HG02981 (cell line): ENCODE data around the gene MACF1.
"Not testable (repeated sequence)": the region's sequence is repeated elsewhere in the genome, so short reads cannot be mapped to it uniquely, and the experiment has no call there.

Source experiments
- ATAC-seq: cut with Tn5 transposase; IDR thresholded peaks from one replicate; pipeline ENCODE4 v1.9.1; 2021; ENCODE audit warnings: mild to moderate bottlenecking, moderate library complexity; ENCODE audit not compliant: unreplicated experiment

MACF1 gene

GRCh38 chr1:39440856-39441255 lies 236.4 kb downstream of the MACF1 start:
- no peak for ATAC-seq

- no peak for ATAC-seq
Measured at GRCh38 chr1:39441797-39442196, 237.3 kb downstream of the MACF1 start.

DNA sequence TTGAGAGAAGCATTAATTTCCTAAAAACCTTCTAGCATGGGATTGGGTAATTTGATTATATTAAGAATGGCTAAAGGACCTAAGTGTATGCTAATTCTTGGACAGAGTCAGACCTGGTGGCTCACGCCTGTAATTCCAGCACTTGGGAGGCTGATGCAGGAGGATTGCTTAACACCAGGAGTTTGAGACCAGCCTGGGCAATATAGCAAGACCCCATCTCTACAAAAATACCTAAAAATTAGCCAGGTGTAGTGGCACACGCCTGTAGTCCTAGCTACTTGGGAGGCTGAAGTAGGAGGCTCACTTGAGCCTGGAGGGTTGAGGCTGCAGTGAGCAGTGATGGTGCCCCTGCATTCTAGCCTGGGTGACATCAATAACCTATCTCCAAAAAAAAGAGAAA lies 241.1 kb downstream of the MACF1 start:
- no peak for ATAC-seq

DNA sequence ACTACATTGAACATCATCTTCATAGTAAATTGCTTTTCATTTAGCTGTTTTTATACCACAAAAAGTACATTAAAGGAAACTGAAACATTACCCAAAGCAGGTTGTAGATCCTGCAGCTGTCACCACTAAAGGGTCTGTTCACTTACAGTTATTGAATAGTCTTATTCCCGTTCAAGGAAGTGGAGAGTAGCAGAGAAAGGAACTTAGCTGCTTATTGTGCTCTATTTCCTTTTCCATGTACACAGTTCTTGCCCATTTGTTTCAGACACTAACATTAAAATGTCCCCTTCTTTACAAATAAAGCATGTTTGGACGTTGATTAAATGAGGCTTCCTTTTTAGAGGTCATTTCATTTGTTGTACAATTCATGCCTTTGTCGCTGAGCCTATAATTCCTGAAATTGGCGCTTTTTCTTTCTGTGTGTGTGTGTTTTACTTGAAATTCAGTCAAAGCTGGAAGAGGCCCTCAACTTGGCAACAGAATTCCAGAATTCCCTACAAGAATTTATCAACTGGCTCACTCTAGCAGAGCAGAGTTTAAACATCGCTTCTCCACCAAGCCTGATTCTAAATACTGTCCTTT lies 242.6 kb downstream of the MACF1 start:
- no peak for ATAC-seq

DNA sequence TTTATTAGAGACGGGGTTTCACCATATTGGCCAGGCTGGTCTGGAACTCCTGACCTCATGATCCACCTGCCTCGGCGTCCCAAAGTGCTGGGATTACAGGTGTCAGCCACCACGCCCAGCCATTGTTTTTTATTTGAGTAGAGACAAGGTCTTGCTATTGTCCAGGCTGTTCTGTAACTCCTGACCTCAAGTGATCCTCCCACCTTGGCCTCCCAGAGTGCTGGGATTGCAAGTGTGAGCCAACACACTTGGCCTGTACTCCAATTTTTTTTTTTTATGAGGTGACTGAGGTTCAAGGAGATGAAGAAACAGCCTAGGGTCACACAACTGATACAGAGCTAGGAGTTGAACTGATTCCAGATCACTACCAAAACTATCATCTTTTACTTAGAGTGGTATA lies 245.5 kb downstream of the MACF1 start:
- not testable (repeated sequence) for ATAC-seq

- no peak for ATAC-seq
Measured at GRCh38 chr1:39450956-39451606, 246.6 kb downstream of the MACF1 start.

GRCh38 chr1:39452081-39452480 lies 247.6 kb downstream of the MACF1 start:
- no peak for ATAC-seq

DNA sequence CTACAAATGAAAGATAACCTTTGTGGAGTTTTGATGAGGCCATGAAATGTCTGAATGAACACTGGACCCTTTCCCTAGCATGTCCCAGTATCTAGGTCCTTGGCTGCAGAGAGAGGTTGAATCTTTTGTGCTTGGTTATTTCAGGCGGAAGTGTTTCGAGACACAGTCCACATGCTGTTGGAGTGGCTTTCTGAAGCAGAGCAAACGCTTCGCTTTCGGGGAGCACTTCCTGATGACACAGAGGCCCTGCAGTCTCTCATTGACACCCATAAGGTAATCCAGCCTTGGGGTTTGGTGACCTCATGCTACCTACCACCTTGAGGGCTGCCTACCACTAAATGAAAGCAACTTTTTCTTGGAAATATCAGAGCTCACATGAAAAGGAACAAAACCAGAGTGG lies 248.0 kb downstream of the MACF1 start:
- no peak for ATAC-seq

DNA sequence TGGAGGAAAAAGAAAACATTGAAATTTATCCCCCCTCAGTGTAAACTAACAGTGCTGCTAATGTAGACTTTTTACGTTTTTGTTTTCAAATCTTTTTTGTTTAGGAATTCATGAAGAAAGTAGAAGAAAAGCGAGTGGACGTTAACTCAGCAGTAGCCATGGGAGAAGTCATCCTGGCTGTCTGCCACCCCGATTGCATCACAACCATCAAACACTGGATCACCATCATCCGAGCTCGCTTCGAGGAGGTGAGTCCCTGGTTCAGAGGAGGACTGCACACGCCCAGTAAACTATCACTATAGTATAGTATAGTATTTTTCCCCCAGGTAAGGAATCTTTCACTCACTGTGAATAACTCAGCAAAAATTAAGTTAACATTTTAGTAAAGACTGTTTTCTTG lies 249.1 kb downstream of the MACF1 start:
- ATAC-seq: no peak

- no peak for ATAC-seq
Measured at GRCh38 chr1:39458991-39459390, 254.5 kb downstream of the MACF1 start.

DNA sequence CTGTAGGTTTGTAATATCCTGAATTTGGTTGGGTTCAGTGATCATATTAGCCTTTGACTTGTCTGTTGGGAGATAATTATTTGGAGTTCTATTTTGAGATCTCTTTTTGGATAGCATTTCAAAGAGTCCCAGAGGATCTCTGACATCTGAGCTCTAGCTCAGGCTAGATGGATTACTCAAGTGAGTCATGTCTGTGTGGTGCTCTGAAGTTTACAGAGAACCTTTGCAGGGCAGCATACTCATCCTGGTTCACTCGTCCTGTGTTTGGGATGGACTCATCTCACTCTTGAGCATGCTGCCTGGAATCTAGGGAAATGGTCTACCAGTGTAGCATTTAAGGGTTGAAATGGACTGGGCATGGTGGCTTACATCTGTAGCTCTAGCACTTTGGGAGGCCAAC lies 257.6 kb downstream of the MACF1 start:
- no peak for ATAC-seq

DNA sequence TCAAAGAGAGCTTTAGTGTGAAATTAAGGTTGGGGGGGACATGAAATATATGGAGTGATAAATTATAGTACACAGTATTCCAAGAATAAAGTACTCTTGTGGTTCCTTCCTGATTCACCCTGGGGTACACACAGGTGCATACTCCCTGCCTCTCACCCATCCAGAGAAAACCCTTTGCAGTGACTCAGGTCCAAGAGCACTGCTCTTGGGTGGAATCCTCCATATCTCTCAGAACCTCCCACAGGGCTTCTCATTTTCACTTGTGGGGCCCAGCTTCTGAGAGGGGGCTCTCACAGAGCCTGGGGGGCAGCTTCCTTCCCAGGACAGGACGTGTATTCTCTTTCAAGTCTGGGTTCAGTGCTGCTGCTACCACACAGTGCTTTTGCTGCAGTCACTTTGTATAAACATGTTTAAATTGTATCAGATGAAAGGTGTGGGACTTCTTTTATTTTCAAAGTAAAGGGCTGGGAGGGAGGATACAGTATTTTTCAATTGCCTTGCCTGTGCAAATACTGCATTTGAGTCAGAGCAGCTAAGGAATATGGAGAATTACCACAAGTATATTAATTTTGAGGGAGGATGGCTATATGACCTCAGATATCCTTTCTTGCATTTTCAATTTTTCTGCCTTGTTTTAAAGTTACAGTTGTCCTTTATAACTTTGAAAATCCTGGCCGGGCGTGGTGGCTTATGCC lies 262.1 kb downstream of the MACF1 start:
- ATAC-seq: no peak

- not testable (repeated sequence) for ATAC-seq
Measured at GRCh38 chr1:39467108-39467720, 262.7 kb downstream of the MACF1 start.

DNA sequence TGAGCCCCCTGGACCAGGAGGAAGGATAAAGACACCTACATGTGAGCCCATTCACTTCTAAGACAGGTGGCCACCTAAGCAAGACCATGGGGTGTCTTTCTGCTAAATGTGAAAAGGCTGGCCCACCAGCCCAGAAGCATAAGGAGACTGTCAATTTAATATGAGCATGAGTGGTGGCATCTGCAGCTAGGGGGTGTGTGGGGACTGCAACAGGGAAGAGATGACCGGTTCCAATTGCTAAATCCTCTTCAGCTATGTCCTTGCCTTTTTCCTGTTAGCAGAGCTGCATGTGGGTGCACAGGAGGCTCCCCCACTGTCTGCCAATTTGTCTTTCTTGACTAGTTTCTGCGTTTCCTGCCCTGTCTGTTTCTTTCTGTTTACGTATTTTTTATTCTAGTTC lies 264.7 kb downstream of the MACF1 start:
- no peak for ATAC-seq

DNA sequence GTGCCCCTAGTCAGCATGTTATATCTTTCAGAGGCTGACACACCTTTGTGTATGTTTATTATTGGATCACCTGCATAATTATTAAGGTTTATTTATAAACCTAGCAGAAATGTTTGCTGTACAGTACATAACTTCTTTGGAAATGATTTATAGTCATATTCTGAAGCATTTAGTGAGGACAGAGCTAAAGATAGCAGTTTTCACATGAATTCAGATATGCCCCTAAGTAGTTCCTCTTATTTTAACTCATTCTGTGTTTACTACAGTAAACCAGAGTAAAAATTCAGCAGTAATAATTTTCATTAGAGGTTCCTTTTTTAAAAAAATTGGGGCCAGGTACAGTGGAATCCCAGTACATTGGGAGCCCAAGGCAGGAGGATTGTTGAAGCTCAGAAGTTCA lies 265.5 kb downstream of the MACF1 start:
- no peak for ATAC-seq

DNA sequence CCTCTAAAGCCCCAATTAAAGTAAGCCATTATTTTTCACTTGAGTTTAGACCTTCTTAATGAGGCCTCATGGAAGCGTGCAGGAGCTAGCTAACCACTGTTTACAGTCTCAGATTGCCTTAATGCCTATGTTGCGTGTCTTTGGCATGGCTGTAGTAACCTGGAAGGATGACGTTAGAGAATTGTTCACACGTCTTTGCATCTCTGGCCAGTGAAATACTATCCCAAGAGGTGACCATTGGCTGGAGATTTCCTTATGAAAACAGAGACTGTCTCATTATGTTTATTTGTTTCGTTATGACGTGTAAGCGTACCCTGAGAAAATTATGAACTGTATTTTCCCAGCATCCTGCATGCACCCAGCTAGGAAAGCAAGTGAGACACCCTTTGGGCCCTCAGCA lies 268.3 kb downstream of the MACF1 start:
- no peak for ATAC-seq

DNA sequence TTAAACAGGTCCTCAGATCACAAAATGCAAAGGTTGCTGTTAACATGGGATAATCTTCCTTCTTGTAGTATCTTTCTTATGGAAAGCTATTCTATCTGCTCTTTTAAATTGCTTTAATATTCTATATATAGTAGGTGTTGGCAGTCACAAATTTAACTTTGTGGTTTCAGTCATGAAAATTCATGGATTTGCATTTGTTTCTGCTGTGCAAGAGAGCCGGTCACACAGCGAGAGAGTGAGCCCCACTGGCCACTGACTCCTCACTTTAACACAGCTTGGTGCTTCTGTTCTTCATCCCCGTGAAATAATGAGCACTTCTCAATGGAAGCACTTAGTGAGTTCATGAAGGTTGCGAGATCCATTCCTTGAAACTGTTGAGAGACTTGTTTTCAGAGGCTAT lies 268.8 kb downstream of the MACF1 start:
- ATAC-seq: no peak

DNA sequence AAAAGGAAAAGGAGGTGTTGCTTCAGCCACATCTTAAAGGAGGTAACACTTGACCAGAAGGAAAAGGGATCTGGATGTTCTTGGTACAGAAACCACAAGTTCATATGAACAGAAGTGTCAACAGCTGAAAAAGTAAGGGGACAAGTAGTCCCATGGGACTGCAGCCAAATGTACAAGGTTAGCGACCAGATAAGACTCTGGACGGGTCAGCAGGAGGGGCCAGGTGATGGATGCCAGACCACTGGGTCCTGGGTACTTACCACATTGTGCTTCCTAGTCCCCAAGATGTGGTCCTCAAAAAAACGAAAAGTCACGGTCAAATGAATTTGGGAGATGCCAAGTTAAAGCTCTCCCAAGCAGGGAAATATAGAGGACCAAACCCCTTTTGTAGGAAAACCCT lies 270.3 kb downstream of the MACF1 start:
- no peak for ATAC-seq

DNA sequence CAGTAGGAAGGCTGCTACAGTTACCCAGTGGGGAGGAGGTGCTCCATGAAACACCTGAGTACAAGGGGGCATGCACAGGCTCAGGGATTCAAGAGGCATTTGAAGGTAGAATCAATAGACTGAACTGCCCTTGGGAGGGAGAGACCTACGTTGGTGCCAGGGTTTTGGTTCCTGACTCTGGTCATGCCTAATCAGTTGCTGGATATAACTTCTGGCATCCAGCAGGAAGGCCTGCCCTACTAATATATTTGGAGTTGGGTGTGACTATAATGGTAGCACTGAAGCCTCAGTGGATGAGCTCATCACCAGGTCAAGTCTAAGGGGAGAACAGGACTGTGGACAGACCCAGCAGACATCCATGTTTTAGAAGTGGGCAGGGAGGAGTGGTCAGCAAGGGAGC lies 271.1 kb downstream of the MACF1 start:
- not testable (repeated sequence) for ATAC-seq

DNA sequence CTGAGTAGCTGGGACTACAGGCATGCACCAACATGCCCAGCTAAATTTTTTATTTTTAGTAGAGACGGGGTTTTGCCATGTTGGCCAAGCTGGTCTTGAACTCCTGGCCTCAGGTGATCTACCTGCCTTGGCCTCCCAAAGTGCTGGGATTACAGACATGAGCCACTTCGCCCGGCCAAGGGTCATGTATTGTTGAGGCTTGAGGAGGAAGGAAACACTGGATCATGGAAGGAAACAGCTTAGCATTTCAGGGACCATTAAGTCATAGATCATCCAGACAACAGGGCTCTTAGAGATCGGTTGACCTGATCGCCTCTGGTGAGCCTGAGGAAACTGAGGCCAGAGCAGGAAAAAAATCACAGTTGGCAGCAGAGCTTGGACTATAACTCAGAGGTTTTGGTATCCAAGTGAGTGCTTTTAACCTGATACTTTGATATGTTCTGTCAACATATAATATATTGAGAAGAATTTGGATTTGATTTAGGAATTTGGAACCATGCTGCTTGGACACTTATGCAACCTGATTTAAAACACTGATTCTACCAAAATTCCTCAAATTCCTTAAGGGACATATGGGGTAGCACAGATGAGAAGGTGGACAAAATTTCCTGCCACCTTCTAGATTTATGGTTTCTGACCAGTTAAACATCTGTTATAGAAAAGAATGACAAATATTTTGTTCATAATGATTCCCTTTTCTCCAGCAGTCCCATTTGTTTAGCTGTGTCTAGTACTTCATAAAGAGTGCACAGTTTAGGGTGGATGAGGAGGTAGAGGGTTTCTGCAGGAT lies 273.8 kb downstream of the MACF1 start:
- no peak for ATAC-seq

DNA sequence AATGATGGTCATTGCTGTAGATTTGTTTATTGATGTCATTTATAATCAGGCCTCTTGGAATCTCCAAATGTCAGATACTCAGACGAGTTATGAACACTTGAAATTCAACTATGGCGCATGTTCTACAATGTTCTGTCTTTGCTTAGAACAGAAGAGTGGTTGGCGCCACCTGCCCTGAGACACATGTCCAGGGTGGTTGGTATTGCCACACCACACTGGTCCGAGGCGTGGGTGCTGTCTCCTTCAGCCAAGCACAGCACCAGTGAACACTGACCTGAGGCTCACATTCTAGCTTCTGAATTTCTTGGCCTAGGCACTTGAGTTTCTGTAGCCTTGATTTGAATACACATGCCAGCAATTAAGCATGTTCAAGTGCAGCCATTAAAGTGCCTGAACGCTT lies 276.8 kb downstream of the MACF1 start:
- no peak for ATAC-seq
